ENCODE measurements around the gene CNEP1R1.

The CNEP1R1 gene

GRCh38 chr16:50065624-50066481 lies 40.8 kb downstream of the CNEP1R1 start, which contains the start of gene HEATR3:
TSS of gene HEATR3 (plus strand) at chr16:50065970. CDS start at chr16:50066132, 162 bp downstream.
- peak; percentile 90 for DNase-seq (ENCODE audit: low read depth)

DNA sequence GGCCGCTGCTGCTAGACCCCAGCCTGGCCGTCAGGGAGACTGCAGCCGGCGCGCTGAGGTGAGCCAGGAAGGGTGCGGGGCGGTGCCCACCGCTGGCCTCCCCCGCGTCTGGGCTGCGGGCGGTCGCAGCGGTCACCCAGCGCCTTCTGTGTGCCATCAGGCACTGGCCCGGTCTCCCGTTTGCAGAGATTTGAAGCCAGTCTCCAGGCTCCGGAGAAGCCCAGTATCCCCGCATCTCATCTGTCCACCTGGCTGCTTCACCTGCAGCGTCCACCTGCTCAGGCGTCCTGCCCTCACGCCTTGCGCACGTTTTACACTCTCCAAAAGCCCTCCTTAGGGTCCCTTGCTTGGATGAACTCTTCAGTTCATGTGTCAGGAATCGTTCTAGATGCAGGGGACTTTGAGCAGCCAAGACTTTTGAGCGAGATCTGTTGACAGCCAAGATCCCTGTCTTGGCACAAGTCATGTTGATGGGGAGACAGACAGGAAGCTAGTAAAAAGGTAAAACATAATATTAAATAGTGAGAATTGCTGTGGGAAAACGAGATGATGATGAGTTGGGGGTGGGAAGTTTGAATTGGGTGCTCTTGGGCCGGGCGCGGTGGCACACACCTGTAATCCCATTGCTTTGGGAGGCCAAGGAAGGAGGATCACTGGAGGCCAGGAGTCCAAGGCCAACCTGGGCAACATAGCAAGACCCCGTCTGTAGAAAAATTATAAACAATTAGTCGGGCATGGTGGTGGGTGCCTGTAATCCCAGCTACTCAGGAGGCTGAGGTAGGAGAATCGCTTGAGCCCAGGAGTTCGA lies 41.7 kb downstream of the CNEP1R1 start:
- DNase-seq (ENCODE audit: low read depth): no peak

DNA sequence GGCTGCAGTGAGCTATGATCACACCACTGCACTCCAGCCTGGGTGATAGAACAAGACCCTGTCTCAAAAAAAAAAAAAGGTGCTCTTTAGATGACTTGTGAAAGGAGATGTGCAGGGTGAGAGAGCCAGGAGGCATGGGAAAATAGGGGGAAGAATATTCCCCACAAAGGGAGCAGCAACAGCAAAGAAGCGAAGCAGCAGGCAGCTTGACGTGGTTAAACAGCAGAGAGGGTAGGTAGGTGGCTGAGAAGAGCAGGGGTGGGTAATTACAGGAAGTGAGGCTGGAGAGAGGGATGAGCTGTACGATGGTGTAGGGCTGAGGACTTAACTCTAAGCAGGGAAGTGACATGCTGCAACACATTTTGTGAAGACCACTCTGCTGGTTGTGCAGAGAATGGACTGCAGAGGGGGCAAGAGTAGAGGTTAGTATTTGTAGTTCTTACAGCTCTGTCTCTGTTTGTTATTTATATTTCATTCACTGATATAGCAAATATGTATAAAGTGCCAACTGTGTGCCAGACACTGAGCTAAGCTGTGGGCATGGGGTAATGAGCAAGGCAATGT lies 42.3 kb downstream of the CNEP1R1 start:
- DNase-seq (ENCODE audit: low read depth): no peak

GRCh38 chr16:50068550-50068949 lies 43.5 kb downstream of the CNEP1R1 start:
- no peak for DNase-seq (ENCODE audit: low read depth)

- DNase-seq (ENCODE audit: low read depth): no peak
These were observed 44.0 kb downstream of the CNEP1R1 start for GRCh38 chr16:50069060-50069459.

GRCh38 chr16:50071075-50071671 lies 46.1 kb downstream of the CNEP1R1 start:
- no peak for DNase-seq (ENCODE audit: low read depth)

DNA sequence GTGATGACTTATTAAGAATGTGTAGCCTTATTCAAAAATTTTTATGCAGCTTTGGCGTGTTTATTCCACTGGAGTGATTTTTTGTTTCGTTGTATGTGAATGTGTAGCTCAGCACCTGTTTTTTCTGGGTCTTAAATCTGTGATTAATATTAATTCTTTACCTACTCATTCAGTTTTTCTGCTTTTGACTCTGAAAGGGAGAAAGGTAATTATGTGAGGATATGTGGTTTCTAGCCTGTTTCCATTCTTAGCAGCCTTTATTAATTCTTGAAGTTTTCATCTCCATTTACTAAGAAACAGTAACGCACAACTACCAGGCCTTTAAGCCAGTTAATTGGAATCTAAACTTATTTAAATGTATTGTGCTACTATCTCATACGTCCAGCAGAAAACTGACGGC lies 47.7 kb downstream of the CNEP1R1 start:
- no peak for DNase-seq (ENCODE audit: low read depth)

DNA sequence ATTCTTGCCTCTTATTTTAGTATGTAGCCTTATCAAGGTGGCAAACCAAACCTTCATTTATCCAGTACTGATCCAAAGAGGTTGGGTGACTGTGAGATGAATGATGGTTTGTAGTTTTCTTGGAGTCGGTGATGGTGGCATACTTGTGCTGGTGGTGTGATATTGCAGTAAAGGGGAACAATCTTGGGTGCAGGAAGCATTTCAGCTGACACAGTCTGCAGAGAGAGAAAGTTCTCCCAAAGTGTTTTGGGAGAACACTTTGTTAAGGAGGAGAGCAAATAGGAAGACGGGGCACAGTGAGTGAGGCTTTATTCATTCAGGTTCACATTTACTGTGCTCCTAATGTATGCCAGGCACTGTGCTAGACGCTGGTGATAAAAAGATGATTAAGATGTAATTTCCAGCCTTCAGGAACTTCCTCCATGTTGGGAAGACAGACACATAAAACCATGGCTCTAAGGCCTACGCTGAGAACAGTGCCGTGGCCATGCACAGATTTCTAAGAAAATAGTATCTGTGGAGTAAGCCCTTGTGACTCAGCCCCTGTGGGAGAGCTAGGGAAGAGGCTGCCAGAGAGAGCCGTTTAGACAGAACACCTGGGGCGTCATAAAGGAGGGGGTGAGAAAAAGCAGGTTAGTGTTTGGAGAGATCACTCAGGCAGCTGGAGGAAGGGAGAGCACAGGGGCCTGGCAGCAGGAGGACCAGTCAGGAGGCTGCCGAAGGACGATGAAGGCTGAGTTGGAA lies 54.5 kb downstream of the CNEP1R1 start:
- DNase-seq (ENCODE audit: low read depth): no peak

GRCh38 chr16:50081428-50082018 lies 56.5 kb downstream of the CNEP1R1 start:
- DNase-seq (ENCODE audit: low read depth): no peak

DNA sequence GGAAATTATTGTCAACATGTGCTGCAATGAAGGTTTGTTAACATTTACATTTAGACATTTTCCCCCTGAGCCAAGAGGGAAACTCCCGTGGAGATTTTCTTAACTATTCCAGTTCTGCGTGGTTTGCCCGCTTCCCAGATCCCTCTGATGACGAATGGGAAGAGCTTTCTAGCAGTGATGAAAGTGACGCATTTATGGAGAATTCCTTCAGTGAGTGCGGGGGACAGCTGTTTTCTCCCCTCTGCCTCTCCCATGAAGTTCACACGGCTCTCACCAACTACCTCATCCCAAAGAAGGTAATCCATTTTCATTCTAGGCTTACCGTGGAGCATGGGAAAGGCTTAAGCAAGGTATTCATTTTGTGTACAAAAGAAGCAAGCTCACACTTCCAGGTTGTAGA lies 59.0 kb downstream of the CNEP1R1 start:
- DNase-seq (ENCODE audit: low read depth): no peak

DNA sequence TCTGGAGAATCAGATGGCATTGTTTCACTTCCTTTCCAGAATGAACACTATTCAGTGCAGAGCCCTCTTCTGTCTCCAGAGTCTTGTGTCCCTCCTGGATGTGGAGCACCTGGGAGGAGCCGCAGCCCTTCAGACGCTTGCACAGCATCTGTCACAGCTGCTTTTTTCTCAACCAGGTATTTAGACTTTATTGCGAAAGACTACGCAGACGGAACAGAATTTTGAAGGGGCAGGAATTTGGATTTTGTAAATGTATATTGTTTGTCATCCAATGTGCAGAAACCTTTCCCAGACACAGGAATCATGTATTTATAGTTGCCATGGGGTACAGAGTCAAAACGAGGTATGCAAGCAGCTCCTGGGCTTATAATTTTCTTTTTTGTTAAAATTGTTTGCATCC lies 61.2 kb downstream of the CNEP1R1 start:
- no peak for DNase-seq (ENCODE audit: low read depth)
